Neural cell (in vitro differentiated cells): ENCODE data around the gene YWHAG.

Source experiments
- EZH2 ChIP-seq: fragments of 200-600, 300-800 bp; shearing (Covaris generic), sonication (generic); IDR thresholded peaks from 2 replicates; pipeline ENCODE4 v1.6.1; 2014; ENCODE audit warnings: antibody characterized with exemption, low read length, borderline replicate concordance, mild to moderate bottlenecking; ENCODE audit not compliant: insufficient read depth, poor library complexity, severe bottlenecking
- MXI1 ChIP-seq: fragments of 450-650 bp; conservative IDR thresholded peaks from 2 replicates; pipeline ENCODE4 v1.6.1; 2014; ENCODE audit warnings: antibody characterized with exemption, mild to moderate bottlenecking; ENCODE audit not compliant: poor library complexity, severe bottlenecking
- POLR2AphosphoS5 ChIP-seq: IDR thresholded peaks from 2 replicates; pipeline ENCODE4 v1.6.1; 2012
- SMC3 ChIP-seq: fragments of 450-650 bp; conservative IDR thresholded peaks from 2 replicates; pipeline ENCODE4 v1.6.1; 2014; ENCODE audit warnings: antibody characterized with exemption, mild to moderate bottlenecking, moderate library complexity; ENCODE audit not compliant: poor library complexity
- TAF1 ChIP-seq: IDR thresholded peaks from 2 replicates; pipeline ENCODE4 v1.6.1; 2012; ENCODE audit warnings: low read depth
- TF ChIP-seq, protein P1 (sequence below): fragments of 450-650 bp; IDR thresholded peaks from 2 replicates; pipeline ENCODE4 v1.5.1; 2014; ENCODE audit warnings: antibody characterized with exemption, mild to moderate bottlenecking, moderate library complexity; ENCODE audit not compliant: poor library complexity, severe bottlenecking
- TF ChIP-seq, protein P2 (sequence below): IDR thresholded peaks from 2 replicates; pipeline ENCODE4 v1.6.1; 2012; ENCODE audit warnings: borderline replicate concordance

DNA sequence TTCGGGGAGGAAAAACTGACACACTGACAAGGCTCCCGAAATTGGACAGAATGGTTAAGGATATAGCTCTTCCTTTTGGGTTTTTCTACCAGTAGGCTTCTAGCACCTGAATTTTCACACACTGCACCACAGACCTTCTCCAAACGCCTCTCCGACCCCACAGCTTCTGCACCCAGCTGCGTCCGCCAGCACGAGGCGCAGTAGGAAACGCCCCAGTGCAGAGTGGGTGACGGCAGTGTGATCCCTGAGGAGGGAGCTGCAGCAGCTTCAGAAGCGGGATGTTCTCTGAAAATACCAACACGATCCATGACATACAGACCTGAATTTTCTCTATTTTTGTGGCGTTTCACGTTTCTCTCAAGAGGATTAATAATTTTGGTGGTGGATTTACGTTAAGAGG, 30.4 kb downstream of the YWHAG start:
- TF ChIP-seq, protein P1, sequence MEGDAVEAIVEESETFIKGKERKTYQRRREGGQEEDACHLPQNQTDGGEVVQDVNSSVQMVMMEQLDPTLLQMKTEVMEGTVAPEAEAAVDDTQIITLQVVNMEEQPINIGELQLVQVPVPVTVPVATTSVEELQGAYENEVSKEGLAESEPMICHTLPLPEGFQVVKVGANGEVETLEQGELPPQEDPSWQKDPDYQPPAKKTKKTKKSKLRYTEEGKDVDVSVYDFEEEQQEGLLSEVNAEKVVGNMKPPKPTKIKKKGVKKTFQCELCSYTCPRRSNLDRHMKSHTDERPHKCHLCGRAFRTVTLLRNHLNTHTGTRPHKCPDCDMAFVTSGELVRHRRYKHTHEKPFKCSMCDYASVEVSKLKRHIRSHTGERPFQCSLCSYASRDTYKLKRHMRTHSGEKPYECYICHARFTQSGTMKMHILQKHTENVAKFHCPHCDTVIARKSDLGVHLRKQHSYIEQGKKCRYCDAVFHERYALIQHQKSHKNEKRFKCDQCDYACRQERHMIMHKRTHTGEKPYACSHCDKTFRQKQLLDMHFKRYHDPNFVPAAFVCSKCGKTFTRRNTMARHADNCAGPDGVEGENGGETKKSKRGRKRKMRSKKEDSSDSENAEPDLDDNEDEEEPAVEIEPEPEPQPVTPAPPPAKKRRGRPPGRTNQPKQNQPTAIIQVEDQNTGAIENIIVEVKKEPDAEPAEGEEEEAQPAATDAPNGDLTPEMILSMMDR: no peak
- TF ChIP-seq, protein P2, sequence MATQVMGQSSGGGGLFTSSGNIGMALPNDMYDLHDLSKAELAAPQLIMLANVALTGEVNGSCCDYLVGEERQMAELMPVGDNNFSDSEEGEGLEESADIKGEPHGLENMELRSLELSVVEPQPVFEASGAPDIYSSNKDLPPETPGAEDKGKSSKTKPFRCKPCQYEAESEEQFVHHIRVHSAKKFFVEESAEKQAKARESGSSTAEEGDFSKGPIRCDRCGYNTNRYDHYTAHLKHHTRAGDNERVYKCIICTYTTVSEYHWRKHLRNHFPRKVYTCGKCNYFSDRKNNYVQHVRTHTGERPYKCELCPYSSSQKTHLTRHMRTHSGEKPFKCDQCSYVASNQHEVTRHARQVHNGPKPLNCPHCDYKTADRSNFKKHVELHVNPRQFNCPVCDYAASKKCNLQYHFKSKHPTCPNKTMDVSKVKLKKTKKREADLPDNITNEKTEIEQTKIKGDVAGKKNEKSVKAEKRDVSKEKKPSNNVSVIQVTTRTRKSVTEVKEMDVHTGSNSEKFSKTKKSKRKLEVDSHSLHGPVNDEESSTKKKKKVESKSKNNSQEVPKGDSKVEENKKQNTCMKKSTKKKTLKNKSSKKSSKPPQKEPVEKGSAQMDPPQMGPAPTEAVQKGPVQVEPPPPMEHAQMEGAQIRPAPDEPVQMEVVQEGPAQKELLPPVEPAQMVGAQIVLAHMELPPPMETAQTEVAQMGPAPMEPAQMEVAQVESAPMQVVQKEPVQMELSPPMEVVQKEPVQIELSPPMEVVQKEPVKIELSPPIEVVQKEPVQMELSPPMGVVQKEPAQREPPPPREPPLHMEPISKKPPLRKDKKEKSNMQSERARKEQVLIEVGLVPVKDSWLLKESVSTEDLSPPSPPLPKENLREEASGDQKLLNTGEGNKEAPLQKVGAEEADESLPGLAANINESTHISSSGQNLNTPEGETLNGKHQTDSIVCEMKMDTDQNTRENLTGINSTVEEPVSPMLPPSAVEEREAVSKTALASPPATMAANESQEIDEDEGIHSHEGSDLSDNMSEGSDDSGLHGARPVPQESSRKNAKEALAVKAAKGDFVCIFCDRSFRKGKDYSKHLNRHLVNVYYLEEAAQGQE: no peak
- TF ChIP-seq MXI1: no peak
- no peak for TF ChIP-seq EZH2
- TF ChIP-seq TAF1: no peak
- no peak for TF ChIP-seq POLR2AphosphoS5
- TF ChIP-seq SMC3: no peak
